HG02798 (cell line): ENCODE measurements around the gene MACROH2A1.

Experiments
- ATAC-seq: cut with Tn5 transposase; IDR thresholded peaks from one replicate; pipeline ENCODE4 v1.9.1; 2021; ENCODE audit warnings: mild to moderate bottlenecking; ENCODE audit not compliant: unreplicated experiment, poor library complexity

MACROH2A1 gene

DNA sequence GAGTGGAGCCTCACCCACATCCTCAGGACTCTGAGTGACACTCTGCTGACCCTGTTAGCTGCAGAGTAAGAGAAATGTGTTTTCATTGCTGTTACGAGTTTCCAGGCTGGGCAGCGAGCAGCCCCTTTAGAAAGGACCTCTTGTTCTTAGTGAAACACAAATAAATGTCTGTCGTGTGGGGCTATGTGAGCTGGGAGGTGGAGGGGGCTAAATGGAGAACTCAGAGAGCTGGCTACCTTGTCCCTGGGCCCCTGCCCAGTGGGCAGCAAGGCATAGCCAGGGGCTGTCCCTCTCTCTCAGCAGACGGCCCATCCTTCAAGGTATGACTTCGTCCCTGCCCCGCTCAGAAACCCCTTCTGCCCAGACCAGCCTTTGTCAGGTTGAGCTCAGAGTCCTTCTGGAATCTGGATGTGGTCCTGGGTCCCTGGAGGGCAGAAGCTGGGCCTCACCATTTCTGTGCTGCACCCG lies 38.0 kb upstream of the MACROH2A1 start:
- no peak for ATAC-seq

DNA sequence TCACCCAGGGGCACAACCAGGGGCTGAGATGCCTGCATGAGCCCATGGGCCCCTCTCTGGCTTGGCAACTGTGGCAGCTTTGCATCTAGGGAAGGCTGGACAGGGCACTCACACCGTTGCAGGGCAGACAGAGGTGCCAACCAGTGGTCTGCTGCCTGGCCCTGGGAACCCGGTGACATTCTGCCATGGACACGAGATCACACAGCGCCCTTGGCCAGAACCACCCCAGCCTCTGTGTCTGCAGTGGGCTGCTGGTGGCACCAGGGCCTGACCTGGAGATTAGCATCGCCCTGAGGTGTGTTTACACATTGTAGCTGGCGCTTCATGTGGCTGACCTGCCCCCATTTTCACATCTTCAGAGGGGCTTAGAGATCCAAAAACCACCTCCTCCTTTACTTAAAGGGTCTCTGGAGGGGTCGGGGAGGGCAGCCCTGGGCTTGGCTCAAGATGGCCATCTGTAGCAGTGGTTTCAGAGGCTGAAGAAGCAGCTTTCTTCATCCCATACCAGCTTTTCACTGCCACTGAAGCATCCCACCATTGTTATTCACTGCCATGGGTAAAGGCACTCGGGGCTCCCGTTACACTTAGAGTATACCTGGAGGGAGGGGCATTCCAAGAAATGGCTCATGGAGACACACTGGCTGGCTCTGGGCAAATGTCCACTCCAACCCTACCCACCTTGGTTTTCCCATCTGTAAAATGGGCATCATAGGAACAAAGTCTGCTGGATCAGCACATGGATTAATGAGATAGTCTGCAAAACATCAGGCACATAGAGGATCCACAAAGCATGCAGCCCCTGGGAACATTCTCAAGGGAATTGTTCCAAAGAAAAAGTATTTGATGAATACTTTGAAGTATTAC lies 36.7 kb upstream of the MACROH2A1 start:
- no peak for ATAC-seq

DNA sequence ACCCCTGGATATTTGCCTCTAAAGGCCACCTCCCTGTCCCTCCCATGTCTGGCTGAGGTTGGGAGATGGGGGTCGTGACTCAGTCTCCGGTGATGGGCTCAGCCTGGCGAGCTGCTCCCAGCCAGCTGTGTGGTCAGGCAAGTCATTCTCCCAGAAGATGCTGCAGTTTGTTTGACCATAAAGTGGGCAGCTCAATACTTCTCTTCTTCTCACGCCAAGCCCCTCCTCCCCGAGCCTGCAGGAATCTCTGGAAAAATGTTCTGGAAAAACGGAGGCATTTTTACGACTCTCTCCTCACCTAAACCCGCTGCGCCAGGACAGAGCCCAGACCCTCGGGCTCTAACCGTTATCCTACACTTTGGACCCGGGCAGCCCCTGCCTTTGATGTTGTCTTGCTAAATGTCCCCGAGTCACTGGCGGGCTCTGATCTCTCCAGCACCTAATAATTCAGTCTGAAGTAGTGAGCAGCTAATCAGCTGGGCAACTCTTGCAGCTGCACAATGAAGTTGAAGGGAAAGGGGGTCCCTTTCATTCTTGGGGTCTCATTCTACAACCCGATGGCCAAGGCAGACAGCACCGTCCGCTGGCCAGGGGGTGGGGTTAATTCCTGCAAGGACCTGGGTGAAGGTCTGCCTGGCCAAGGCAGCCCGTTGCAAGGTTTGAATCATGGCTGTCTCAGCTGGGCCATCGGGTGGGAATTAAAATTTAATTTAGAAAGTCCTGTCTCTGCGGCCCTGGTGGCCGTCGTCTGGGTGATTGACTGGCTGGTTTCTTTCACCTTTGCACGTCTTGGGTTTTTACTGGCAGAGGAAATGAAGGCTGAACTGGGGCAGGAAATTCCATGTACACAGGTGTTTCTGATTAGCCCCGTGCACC lies 35.8 kb upstream of the MACROH2A1 start:
- ATAC-seq, result no peak

DNA sequence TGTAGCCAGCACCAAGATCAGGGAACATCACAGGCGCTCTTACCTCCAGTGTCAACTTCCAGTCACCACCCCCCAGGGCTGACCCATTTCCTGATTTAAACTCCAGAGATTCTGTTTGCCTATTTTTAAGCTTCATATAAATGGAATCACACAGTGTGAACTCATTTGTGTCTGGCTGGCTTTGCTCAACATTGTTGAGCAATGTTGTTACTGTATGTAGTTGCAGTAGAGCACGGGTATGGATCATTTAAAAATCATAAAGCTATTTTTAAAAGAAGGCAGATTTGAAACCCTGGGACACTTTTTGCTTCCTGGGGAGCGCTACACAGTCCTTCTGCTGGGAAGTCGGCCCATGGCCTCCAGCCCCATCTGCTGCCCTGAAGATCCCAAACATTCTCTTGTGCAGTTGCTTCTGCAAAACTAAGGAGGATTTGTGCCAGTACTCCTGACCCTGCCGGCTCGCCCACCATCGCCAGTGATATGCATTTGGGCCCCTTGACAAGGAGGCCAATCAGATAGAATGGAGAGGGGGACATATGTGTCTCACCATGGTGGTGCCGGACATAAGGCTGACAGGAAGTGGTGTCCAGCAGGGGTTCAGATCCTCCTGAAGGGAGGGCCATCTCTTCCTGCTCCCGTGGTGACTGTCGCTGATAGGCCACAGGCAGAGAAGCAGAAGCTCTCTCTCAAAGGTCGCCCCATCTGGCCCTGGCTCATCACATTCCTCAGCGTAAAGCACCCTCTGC lies 34.8 kb upstream of the MACROH2A1 start:
- no peak for ATAC-seq

DNA sequence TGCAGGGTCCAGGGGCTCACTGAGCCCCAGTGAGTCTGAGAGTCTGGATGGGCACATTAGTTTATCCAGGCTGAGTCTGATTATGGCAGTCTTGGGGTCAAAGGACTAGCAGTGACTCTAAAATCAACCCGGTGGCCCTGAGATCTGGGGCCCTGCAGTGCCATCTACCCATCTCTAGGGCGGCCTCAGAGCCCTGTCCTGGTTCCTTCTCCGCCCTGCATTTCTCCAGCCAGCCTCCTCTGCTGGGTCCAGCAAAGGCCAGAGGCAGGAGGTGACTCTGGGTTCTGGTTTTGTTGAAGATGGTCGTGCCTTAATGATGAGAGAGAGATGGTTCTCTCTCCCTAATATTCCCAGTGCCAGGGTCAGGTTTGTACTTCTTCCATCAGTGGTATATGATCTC lies 33.1 kb upstream of the MACROH2A1 start:
- no peak for ATAC-seq

DNA sequence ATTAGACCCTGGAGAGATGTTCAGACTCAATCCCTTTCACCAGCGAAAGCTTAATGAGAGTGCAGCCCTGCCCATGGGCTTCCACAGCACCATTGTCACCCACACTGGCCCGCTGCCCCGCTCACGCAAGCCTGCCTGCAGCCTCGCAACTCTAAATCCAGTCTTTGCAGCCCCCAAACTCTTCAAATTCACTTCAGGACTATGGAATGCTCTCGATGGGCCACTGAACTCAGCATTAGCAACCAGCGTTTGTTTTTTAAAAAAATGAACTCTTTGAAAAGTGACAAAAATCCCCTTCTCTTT lies 31.1 kb upstream of the MACROH2A1 start:
- no peak for ATAC-seq

DNA sequence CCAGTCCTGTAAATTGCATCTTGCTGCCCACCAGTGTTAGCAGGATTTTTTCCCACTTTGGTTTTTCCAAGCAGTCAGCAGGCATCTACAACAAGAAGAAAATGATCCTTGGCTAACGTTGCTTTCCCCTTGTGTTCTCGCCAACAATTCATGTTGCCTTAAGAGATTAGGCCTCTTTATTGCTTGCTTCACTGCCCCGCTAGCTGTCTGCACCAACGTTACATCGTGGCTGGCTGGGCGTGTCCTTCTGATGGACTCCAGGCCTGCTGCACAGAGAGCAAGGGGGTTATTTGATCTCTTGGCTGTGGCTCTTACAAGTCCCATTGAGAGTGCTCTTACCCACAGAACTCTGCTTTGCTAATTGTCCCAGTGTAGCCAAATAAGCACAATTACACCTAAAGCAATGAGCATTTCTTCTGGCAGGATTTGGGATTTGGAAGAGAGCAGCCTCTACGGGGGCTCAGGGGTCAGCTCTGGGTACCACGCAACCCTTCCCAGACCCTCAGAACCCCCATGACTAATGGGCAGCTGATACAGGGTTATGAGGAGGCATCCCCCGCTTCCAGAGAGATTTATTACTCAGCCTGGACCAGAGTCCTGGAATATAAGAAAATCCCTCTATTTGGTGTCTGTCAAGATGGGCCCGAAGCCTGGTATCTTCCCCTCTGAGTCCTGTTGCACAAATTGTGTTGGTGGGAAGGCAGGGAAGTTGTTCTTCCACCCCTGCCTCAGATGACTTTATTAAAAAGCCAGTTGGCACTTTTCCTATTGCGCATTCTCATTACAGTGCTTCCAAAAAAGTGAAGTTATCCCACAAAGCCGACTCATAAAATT lies 30.5 kb upstream of the MACROH2A1 start:
- no peak for ATAC-seq

DNA sequence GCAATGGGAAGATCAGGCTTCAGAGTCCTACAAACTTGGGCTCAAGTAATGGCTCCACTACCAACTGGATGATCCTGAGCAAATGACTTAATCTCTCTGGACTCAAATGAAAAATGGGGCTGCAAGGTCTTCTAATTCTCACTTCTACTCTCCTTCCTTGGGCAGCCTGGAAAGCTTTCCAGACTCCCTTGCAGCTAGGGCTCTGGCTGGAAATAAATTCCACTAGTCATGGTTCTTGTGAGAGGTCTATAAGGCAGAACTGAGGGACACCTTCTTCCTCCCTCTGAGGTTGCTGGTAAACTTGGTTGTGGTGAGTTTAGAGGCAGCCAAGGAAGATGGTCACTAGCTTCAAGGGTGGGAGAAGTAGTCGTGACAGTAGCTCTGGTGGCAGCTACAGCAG lies 29.6 kb upstream of the MACROH2A1 start:
- no peak for ATAC-seq

DNA sequence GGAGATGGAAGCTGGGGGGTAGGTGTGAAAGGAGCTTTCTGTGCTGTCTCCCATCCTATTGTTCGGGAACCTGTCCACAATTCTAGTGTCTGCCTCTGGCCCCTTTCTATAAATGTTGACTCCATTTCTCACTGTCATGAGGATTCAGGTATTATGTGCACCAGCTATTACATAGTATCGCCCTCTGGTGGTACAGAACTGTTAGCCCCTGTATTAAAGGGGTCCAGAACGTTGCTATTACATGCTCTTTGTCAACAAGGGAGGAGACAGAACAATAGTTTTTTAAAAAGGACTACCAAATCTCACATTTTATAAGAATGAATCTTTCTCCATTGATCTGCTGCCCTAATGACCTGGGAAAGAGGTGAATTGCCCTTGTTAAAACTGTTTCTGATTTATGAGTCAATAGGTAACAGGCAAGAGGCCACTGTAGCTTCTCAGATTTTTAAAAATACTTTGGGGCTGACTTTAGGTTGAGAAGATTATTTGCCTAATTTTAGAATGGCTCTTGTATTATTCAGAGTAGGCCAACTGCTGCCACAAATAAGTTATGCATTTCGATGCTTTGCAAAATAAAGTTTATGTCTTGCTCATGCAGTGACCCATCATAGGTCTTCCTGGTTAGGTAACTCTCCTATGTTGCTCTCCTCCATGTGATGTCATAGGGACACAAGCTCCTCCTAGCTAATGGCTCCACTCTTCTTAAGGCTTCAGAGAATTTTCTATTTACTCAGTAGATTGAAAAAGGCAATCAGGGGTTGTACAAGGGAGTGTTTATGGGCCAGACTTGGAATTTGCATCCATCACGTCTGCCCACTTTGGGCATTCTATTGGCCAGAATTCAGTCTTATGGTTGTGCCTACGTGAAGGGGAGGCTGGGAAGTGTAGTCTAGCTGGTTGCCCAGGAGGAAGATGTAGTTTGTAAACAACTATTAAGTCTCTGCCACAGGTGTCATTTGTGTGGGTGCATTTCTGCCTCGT lies 27.4 kb upstream of the MACROH2A1 start:
- ATAC-seq, result peak; percentile 80

DNA sequence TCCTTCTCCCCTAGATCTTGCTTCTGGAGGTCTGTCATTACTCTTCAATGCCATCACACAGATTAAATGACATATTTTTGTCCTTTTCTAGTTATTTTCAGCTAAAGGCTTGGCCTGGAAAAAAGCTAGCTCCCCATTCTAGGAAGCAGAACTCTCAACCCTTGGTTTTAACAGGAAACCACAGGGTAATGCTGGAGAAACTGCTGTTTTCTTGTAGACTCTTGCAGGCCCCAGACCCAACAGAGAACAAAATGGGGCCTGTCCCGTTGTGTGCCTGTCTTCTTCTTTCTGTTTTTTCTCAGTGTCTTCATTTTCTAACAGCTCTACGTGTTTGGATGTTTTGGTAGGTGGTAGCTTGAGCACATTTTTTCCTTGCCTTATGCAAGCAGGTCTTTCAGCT lies 26.6 kb upstream of the MACROH2A1 start:
- no peak for ATAC-seq

DNA sequence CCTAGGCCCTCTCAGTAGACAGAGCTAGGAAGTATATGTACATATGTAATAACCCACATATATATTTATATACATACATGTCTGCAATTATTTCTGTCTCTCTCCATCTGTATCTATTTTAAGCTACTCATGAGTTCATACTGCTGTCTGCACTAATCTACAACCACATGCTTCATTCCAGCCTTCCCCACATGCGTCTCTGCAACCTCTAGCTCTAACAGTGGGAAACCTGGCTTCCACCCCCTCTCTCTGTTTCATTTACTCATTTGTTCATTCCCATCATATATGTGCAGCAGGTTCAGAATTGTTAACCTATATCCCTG lies 24.8 kb upstream of the MACROH2A1 start:
- ATAC-seq, result no peak

DNA sequence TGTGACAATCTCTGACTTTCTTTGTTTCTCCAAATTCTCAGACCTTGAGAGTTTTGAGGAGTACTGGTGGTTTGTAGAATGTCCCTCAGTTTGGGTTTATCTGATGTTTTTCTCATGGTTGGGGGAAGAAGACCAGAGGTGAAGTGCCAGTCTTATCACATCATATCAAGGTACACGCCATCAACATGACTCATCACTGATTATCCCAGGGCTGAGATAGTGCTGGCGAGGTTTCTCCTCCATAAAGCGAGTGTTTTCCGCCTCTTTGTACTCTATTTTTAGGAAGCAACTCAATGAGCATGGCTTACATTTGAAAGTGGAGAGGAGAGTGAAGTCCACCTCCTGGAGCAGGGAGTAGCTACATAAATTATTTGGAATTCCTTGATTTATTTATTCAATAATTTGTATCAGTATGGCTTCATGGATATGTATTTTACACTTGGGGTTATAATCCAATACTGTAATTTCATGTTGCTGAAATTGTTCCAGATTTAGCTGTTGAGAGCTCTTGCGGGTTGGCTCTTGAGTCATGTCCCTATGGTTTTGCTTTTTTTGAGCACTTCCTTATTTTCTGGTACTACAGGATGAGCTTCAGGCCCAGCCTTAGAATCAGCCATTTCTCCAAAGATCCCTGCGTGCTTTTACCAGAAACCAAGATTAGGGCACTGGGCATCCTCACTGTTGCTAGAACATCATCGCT lies 24.3 kb upstream of the MACROH2A1 start:
- no peak for ATAC-seq

DNA sequence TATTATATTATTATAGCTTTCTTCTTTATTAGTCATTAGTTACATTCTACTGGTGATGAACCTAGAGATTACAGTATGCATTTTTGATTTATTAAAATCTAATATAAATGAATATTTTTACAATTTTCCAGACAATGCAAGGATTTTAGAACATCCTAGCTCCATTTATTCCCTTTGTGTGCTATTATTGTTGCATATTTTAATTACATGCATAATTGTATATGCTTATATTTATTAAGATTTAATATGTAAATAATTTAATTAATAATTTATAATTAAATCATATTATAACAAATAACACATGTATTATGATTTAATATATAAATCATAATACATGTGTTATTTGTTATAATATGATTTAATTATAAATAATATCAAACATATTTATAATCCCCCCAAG lies 23.4 kb upstream of the MACROH2A1 start:
- ATAC-seq, result no peak

DNA sequence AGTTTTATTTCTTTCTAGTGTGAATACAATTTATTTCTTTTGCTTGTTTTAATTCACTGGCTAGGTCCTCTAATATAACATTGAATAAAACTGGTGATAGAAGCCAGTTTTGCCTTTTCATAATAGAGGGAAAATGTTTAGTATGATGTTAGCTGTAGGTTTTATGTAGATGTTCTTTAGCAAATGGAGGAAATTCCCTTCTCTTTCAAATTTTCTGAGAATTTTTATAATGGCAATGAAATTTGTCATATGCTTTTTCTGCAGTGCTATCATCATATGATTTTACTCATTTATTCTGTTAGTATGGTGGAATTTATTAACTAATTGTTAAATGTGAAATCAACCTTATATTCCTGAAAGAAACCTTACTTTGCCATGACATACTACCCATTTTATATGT lies 18.1 kb upstream of the MACROH2A1 start:
- no peak for ATAC-seq

DNA sequence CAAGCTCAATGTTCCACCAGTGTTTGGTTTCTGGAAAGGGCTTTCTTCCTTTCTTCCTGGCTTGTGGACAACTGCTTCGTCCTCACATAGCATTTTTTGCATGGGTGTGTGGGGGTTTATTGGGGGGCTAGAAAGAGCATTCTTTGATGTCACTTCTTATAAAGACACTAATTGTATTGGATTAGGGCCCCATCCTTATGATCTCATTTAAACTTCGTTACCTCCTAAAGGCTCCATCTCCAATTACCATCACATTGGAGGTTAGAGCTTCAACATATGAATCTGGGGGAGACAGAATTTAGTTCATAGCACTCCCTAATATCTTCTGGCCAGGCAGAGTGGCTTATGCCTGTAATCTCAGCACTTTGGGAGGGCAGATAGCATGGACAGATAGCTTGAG lies 6.1 kb upstream of the MACROH2A1 start:
- ATAC-seq, result no peak

DNA sequence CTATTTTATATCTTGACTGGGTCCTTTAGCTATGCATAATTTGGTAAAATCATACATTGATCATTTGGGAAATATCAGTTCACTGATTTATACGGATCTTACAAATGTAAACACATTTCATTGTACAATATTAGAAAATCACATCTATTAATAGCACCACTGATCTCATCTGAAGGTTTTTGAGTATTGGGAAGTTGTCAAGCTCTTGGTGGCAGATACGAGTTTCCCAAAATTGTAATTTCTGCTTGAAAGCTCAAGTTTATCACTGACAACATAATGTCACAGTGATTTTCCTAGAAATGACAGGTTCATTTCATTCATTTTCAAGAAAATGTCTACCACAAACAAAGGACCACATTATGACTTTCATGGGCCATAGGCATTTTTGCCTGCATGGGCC lies 3.0 kb upstream of the MACROH2A1 start:
- no peak for ATAC-seq

DNA sequence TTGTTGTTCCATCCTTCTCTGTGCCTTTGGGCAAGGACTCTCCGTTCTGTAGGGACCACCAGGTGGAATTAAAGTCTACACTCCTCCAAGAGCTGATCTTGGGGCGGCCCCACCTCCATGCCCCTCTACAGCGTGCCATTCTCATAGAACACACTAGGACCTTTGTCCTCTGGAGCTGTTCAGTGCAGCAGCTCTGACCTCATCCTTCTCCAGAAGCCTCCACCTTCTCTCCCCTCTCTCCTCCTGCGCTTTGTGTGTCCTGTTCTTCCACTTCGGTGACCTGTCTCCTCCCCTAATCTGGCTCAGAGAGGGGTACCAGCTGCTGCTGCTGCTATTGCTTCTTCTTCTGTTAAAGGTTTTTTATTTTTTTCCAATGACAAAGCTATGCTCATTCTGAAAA lies 1.8 kb upstream of the MACROH2A1 start:
- ATAC-seq, result no peak

DNA sequence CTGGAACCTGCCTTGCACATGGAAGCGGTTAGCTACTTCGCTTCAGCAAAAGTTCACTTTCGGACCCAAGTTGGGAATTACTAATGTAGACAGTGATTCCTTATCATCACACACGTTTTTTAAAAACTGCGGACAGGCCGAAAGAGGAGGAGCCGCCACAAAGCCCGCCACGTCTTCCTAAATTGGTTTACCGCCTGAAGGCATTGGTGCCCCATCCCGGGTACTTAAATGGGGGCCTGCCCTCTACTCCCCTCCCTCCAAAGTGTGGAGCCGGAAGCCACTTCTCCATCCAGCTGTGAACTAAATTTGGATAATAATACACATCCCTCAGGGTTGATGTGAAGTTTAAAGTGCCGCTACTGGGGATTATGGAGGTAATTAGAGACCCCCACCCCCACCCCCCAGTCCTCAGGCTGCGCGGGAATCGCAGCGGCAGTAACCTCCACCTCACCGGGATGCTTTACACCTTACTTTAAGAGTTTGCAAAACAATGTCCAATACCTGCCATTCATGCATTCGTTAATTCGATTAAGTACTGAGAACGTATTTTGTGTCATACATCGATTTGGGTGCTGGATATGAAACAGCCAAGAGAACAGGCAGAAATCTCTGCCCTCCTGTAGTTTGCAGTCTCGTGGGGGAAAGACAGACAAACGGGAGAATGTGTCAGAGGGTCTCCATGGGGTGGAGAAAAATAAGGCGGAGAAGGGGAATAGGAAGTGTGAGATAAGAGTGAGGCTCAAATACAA lies 937 bp upstream of the MACROH2A1 start:
- ATAC-seq, result no peak
